Measurements from ENCODE around the gene CLIP4.

The CLIP4 gene

DNA sequence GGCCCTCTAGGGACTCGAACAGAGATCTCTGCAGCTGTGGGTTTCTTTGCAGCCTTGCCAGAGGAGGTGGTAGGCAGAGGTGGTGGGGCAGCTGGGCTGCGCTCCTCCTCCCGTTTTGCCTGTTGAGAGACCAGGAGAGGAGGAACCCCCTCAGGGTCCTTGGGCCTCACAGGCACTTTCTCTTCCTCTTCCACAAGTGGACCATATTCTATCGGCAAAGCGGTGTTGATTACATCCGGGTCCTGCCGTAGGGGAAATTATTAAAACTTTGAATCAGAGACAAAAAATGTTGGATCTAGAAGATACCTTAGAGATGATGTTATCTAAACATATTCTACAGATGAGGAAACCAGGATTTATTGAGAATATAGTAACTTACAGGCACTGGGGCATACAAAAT is 78.5 kb downstream of the CLIP4 start:
- DNase-seq, result no peak

DNA sequence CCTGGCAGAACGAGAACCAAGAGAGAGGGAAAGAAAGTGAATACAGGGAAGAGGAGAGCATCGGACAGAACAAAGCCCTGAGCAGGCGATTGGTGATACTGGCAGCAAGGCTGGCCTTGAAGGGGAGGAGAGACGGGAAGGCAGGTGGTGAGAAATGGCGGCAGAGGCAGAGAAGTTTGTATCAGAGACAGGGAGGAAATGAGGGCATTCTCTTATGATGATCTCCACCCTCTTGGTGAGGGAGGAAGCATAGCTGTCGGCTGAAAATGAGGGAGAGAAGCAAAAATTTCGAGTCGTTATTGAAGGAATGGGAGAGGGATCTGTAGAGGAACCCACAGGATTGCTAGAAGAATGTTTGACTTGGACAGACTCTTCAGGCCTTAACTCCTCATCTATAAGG is 80.6 kb downstream of the CLIP4 start:
- no peak for DNase-seq

DNA sequence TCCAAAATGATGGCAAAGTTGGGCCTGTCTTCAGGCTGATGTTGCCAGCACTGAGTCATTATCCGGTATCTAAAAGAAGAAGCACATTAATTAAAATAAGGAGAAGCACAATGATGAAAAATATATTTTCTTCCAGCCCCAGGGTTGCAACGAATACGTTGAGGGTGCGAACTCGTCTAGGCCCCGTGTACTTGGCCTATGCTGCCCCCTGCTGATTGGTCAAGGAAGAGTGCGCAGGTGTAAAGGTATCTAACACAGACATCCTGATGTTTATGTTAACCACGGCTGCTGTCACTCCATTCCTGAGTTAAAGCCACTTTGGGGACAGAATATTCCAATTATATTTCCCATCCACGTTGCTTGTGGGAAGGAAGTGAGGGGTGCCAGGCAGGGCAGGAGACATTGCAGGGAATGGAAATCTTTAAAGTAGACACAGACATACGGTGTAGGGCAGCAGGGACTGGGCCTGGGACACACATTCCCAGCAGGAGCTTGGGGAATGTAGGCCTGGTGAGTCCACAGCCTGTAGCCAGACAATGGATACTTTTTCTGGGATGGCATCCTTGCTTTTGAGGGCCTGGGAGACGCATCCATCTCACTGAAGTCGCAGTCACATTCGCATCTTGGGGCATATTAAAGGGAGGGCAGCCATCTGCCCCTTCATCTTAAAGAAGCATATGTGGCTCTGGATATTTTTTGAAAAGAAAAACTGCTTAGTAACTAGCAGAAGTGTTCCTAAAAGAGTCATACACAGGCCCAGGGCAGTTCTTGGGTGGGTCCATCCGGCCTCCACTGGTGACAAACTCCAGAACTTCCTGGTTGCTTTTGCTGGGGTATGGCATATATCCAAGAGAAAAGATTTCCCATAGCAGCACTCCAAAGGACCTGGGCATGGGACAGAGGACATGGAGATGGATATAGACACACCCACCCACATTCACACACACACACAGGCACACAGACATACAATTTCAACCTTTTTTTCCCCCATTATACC is 81.9 kb downstream of the CLIP4 start:
- DNase-seq, result peak; percentile 76

DNA sequence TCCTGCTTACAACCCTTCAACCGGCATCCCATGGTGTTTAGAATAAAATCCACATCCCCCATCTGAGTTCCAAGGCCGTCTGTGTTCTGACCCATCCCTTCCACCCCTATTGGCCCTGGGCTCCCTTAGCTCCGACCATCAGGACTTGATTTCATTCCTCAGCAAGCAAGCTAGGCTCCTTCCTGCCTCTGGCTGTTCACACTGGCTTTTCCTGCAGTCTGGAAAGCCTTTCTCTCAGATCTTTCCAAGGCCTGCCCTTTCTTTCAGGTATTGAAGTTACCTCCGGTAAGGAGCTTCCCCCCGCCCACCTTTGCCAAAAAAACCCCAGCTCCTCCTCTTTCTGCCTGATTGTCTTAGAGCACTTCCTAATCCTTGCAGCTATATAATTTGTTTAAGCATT is 86.8 kb downstream of the CLIP4 start:
- no peak for DNase-seq

DNA sequence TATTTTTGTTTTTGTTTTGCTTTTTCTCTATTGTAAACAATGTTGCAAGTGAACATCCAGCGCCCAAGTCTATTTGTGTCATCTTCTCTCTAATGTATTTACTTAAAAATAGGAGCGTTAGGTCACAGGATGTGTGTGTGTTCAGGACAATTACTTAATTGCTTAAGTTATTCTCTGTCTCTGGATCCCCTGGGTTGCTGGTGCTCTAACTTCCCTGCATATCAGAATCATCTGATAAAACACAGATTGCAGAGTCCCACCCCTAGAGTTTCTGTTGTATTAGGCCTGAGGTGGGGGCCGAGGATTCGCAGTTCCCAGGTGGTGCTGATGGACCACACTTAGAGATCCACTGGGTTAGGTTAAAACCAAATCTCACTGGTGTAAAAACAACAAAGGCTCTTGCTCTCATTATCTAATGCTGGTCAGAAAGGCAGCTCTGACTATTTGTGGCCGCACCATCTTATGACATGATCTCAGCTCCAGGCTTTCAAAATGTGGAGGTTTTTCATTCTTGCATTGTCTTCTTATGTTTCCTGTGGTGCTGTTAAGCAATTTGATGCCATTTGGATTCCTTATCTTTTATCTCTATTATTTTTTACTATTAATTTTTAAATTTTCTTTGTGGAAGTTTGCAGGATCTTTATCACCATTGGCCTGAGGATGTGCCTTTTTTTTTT is 87.7 kb downstream of the CLIP4 start:
- DNase-seq, result no peak

DNA sequence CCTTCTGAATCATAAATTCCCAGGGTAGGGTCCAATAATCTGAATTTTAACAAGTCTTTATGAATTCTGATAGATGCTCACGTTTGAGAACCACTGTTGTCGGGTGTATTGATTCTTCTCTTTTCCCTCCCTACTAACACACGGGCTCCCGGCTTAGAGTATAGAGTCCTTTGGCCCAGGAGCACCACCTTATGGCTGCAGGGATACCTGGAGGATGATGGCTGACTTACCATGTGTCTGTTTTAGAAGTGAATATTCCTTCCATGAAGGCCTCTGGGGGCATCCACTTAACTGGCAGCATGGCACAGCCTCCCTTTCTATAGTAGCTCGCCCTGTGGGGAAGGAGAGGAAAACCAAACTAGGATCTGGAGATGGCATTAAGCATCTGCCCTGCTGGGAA is 91.7 kb downstream of the CLIP4 start:
- no peak for DNase-seq

DNA sequence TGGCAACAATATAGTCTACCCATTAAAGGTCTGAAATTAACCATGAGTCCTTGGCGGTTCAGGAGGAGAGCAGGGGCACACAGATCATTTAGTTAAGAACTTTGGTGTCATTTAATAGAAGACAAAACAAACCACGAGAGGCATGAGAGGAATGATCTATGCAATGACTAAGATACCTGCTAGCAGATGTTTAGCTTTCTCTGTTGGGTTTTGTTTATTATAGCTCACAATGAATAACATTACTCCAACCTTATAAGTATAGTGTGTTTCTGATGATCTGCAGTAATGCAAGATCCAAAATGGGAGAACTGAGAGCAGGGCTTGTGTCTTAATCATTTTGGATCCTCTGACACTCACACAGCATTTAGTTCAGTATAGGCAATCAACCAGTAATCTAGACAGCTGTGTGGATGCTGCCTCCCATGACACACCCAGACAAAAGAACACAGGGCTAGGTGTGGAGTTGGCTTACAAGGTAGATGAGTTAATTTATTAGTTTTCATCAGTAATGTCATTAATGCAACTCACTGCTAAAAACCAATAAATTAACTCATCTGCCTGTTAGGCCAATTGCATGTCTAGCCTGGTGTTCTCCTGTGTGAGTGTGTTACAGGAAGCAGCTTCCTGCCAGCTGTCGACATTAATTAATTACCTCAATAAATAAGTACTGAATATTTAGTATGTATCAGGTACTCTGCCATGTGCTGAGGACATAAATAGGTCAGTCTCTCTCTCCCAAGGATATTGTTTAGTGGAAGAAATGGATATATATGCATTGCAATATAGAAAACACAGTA is 92.3 kb downstream of the CLIP4 start:
- no peak for DNase-seq

DNA sequence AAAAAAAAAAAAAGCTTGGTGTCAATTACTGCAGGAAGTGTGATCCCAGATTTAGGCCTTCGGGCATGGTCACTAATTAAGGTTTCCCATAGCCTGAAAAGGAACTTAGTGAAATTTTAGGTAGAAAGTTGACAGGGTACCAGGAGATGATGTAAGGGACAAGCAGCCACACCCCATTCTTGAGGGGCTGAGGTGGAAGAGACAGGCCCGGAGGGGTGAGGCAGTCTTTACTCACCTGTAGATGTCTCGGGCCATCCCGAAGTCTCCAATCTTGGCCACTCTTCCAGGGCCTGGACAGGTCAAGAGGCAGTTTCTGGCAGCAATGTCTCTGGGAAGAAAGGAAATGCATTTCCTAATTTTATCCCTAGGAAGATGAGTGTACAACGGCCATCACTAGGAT is 94.3 kb downstream of the CLIP4 start:
- no peak for DNase-seq

DNA sequence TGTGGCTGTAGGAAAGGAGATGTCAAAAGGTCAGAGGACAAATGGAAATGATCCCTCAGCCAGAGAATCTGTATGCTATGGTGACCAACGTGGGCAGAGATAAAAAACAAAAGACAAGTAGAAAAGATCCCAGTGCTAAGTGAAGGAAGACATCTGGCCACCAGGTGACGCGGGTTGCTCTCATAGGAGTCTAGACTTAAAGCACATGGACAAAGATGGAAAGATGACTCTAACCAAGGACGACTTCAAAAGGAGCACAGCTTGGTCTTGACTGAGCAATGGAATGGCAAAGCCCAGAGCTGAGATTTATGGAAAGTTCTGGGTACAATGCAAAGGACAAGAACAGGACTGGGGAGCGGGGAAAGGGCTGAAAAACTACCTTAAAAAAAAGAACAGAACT is 96.8 kb downstream of the CLIP4 start:
- DNase-seq, result no peak

DNA sequence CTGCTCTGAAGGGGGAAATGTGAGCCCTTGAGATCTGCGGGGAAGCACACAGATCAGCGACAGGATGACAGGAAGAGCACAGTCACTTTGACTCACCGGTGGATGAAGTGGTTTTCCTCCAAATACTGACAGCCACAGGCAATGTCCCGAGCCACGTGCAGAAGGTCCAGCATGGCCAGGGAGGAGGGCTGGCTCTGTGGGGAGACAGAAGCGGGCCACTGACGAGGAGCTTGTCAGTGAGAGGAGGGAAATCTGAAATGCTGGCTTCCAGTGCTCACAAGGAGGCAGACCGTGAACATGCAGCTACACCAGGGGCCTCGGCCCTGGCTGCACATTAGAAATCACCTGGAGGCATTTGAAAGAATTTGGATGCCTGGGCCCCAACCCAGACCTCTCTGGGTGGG is 98.7 kb downstream of the CLIP4 start:
- DNase-seq, result no peak

DNA sequence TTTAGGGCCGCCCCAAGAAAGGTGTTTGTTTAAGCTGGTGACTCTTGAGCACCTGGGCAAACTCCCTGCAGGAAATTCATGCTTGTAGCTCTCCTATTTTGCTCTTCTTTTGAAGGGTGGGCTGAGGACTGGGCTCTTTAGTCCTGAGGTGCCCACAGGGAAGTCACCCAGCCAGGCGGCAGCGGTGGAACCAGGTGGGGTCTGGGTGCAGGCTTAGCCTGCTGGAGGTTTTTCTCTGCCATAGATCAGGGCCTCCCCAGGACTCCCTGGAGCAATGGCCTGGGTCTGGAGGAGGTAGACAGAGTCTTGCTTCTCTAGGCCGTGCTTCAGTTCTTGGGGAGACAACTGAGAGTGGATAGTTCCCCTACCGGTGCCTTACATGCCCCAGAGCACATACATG is 99.9 kb downstream of the CLIP4 start:
- no peak for DNase-seq

DNA sequence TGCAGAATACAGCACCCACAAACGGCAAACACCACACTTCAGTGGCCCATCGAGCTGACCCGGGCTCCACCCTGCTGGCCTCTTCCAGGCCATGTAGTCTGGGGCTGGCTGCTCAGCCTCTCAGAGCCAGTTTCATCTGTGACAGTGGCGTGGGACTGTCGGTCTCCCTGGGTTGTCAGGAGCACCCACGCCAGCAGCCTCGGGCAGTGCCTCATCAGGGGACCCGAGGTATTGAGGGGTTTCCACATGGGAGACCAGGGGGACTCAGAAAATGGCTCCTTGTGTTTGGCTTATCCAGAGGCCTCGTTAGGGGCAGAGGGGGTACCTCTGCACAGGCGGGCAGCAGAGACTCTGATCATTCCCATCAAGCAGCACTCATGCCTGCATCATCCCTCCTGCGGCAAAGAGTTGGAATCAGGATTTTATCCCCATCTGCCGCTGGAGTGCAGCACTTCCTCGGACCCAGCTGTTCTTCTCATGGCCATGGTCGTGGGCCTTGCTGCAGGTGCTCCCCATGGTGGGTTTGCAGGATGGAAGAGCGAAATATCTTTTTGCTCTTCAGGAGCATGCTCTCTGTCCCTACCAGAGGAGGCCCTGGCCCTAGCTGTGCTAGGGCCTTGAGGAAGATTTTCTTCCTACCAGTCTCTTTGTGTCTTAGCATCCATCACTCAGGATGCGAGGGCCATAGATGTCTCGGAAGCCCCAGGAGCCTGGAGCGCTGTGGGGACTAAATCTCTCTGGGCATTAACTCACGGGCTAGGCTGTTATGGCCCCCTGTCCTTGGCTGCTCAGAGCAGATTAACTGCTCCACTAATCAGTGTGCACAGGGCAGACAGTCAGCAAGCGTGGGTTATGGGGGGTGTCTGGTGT is 100.8 kb downstream of the CLIP4 start:
- DNase-seq, result no peak

DNA sequence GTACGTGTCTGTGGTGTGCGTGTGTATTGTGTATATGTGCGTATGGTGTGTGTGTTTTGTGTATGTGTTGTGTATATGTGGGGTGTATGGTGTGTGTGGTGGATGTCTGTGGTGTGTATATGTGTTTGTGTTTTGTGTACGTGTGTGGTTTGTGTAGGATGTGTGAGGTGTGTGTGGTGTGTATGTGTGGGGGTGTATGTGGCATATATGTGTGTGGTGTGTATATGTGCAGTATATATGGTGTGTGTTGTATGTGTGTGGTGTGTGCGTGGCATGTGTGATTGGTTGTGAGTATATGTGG is 101.3 kb downstream of the CLIP4 start:
- no peak for DNase-seq

DNA sequence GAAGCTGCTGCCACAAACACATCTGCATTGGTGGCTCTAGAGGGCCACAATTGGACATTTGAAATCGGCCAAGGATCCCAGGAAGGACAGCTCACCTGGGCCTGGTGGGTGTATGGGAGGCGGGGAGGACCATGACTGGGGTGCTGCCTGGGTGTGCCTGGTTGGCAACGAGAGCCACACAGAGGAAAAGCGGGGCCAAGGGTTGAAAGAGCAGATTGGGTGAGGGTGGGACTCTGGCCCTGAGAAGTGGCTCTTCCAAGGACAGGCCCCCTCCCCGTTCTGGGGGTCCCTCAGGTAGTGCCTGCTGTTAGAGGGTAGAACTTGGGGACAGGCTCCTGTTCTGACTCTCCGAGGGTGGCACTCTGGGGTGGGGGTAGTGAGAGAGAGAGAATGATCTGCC is 102.9 kb downstream of the CLIP4 start:
- no peak for DNase-seq

DNA sequence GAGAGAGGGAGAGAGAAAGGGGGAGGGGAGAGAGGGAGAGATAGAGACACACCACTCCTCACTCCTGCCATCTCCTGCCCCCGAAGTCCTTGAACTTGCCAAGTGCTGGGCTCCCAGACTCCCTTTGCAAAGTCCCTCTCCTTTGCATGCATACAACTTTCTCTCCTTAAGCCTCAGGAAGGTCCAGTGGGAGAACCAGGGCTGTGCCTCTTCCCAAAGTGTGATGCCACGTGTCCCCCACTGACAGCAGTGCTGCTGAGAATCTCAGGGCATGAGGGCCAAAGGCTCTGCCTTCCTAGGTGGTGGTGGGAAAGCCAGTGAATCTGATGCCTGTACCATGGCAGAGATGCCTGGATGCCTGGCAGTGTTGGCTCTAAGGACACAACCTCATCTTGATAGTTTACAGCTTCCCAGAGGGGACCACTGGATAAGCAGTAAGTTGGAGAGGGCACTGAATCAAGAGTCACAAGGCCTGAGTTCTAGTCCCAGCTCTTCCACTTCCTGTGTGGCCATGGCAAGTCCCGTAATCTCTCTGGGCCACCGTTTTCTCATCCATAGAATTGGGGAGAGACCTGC is 103.4 kb downstream of the CLIP4 start:
- no peak for DNase-seq

DNA sequence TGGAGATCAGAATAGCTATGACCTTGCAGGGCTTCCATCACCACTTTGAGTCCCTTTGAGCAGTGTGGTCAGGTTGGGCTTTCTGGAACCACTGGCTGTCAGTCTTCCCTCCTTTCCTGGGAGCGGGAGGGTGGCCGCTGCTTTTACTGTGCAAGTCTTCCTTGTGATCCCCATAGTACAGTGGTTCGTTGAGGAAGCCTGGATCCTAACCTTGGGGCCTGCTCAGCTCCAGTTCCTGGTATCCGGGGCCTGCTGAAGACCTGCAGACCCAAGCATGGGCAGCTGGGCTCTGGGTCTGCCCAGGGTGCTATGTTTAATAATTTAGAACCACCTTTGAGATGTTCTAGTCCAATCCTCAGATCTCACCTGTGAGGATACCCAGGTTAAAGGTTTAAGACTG is 104.2 kb downstream of the CLIP4 start:
- no peak for DNase-seq

DNA sequence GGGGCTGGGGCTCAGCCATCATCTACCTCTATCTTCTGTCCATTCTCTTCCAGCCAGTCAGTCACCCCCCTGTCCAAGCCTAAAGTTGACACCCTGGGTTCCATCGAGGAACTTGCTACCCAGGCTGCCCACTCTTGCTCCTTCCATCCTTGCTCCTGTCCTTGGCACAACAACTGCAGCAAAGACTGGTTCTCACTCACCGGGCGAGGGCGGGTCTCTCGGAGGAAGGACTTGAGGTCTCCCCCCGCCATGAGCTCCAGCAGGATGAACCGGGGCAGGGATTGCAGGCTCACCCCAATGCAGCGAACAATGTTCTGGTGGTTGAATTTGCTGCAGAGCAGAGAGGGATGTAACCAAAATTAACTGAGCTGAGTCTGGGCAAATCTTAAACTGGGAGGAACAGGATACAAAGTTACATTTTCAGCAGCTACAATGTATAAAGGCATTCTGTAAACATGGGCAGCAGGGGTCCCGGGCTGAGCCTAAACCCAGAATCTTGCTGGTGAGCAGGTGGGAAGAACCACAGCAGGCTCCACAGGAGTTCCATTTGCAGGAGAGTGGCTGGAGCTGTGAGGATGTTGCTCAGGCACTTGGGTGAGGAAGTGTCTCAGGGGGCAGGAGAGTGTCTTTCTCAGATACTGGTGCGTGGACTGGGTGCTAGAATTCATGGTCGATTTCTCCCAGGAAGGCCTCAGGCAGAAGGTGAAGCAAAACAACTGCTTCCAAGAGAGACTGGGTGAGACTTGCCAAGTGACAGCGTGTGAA is 105.5 kb downstream of the CLIP4 start:
- DNase-seq, result peak; percentile 11

DNA sequence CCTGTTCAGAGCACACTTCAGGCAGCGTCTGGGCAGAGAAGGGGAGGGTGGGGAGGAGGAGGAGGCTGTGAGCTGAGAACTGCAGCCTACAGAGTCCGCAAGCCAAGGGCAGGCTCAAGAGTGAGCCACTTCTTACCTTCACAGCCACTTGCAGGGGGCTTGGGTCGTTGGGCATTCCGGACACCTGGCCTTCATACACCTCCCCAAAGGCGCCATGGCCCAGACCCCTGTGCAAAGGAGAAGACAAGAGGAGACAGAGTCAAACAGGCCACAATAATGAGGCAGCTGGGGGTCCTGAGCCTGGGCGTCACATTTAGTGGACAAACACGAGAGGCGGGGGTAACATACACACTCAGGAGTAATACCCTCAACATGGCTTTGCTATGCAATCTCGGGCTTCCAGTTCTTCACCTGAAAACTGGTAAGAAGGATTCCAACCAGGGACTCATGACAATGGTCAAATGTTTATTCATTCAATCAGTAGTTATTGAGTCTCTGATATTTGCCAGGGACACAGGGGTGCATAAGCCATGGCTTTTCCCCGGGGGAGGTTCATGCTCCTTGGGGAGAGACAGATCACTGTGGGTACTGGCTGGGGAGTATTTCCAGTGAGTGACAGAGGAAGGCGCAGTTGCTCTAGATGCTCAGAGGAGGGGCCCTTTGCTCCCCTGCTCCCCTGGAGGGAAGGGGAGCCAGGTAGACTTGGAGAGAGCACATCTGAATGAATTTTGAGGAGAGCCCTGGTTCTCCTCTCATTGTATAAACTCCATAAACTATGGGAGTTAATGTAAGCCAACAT is 107.4 kb downstream of the CLIP4 start:
- DNase-seq, result peak; percentile 13

DNA sequence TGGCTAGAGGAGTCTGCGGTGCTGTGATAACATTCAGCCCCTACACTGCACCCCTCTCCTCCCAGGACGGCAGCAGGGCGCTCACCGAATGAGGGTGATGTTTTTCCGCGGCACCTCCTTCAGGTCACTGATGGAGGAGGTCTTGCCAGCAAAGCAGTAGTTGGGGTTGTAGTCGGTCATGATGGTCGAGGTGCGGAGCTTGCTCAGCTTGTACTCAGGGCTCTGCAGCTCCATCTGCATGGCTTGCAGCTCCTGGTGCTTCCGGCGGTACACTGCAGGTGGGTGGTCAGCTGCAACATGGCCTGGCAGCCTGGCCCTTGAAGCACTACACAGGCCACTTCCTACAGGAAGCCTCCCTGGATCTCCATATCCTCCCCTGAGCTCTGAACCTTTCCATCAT is 108.0 kb downstream of the CLIP4 start:
- peak; percentile 7 for DNase-seq

DNA sequence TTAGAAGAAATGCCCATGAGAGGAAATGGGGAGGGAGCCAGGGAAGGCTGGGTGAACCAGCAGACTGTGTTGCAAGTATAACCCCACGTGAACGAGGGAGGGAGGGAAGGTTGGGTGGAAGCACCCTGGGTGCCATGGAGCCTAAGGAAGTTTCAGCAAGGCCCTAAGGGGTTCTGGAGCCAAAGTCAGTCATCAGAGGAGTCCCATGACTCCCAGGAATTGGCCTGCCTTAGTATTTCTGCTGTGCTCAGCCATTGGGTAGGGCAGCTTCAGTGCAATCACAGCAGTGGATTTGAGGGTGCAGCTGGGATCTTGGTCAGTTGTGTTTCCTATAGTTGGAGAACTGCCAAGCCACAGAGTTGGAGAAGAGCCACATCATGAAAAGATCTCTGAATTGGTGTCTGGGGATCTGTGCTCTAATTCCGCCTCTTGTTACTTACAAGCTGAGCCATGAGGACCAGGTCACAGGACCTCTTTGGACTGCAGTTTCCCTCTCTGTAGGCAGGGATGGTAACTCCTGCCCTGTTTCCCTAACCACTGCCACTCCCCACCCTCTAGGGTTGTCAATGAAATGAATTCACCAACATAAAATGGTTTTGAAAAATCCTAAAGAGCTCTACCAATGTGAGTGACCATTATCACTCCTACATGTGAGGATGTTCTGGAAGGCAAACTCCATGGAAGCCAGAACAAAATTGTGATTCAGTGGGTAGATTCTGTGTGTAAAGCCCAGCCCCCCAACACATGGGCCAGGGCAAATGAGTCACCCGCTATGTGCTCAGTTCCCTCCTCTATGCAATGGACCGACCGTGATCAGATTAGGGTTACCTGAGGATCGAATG is 108.9 kb downstream of the CLIP4 start:
- no peak for DNase-seq
